ENCODE measurements around the gene EGR2. TPM values are rescaled to one million over a fixed set of nuclear protein-coding genes. Genes with fewer than 3 reads are reported as not detected.

Gene EGR2
- total RNA-seq, 1 donor from 2014 or later: 1.2 TPM

DNA sequence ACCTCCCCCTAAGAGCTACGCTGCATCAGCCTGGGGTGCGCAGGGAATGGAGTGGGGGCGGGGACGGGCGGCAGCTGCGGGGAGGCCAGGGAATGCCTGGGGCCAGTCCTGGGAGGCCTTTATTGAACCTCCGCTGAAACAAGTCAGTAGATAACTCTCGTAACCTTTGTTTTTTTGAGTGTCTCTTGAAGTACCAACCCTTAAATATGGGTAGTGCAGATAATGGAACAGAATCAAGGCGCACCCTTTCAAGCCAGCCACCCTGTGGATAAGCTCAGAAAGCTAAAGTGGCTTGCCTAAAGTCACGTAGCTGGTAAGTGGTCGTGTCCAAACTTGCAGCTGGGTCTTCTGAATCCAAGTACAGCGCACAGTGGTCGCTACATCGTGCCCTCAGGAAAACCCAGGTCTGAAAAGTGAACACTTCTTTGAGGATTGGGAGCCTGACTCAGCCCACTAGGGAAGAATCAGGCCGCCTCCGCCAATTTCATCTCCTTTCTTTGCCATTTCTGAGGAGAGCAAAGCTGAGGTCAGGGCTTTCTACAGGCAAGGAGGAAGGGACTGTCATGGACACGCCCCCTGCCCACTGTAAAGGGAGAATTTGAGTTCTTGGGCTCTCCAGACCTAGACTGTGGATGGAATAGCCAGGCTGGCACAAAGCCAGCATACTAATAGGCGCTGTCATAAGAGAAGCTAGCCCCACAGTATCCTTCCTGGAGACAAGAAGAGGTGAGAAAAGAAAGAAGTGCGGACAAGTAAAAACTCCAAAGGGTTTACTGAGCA, 3.2 kb upstream of the EGR2 start:
- Mint-ChIP-seq H3K27me3 (ENCODE audit: unreplicated experiment) (peaks cover 37% of the 10 kb centered on the region), H3K36me3 (ENCODE audit: low read depth, unreplicated experiment) (peaks cover 7% of the 10 kb centered on the region), H3K4me3 (ENCODE audit: unreplicated experiment) (no peak overlapping the region), H3K4me1 (ENCODE audit: unreplicated experiment) (peaks cover 20% of the 10 kb centered on the region), H3K9me3 (ENCODE audit: unreplicated experiment) (no peaks in the 10 kb centered on the region), H3K27ac (ENCODE audit: unreplicated experiment) (peak overlapping the region; percentile 24)
- no peak for DNase-seq (ENCODE audit: low spot score)
- TF ChIP-seq CTCF (IDR thresholded peaks at IDR 0.05; ENCODE audit: unreplicated experiment): no peak

DNA sequence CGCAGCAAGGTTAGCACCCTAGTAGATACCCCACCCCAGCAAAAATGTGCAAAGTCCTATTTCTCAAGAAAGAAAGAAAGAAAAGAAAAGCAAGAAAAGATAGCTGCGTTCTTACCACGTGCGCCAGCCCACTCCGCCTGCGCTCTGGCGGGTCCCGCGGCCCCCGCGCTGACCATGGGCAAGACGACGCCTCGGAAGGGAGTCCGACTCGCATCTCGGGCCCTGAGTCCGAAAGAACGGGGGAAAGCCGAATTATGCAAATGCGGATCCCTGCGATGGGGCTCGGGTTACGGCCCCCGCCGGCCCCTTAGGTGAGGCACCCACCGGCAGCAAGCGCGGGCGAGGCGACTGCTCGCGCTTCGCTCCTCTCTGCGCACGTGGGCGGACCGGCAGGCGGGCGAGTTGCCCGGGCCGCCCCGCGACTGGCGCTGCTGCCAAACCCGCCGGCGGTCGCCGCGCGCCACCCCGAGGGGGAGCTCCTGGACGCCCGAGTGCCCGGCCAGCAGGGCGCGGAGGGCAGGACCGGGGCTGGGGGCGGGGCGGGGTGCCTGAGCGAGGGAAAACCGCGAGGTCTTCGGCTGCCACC, 2.4 kb upstream of the EGR2 start:
- Mint-ChIP-seq H3K9me3 (ENCODE audit: unreplicated experiment) (no peaks in the 10 kb centered on the region), H3K36me3 (ENCODE audit: low read depth, unreplicated experiment) (peaks cover 7% of the 10 kb centered on the region), H3K4me1 (ENCODE audit: unreplicated experiment) (peaks cover 20% of the 10 kb centered on the region), H3K4me3 (ENCODE audit: unreplicated experiment) (no peak overlapping the region), H3K27me3 (ENCODE audit: unreplicated experiment) (peaks cover 43% of the 10 kb centered on the region), H3K27ac (ENCODE audit: unreplicated experiment) (no peak overlapping the region)
- peak; percentile 68 for DNase-seq (ENCODE audit: low spot score)
- no peak for TF ChIP-seq CTCF (IDR thresholded peaks at IDR 0.05; ENCODE audit: unreplicated experiment)

GRCh38 chr10:62817766-62818425, 1.7 kb upstream of the EGR2 start:
- Mint-ChIP-seq H3K4me3 (ENCODE audit: unreplicated experiment) (peak overlapping the region; percentile 91), H3K9me3 (ENCODE audit: unreplicated experiment) (no peaks in the 10 kb centered on the region), H3K27me3 (ENCODE audit: unreplicated experiment) (peaks cover 48% of the 10 kb centered on the region), H3K36me3 (ENCODE audit: low read depth, unreplicated experiment) (peaks cover 7% of the 10 kb centered on the region), H3K27ac (ENCODE audit: unreplicated experiment) (no peak overlapping the region), H3K4me1 (ENCODE audit: unreplicated experiment) (peaks cover 20% of the 10 kb centered on the region)
- peak; percentile 71 for TF ChIP-seq CTCF (IDR thresholded peaks at IDR 0.05; ENCODE audit: unreplicated experiment)
- peak; percentile 87 for DNase-seq (ENCODE audit: low spot score)

DNA sequence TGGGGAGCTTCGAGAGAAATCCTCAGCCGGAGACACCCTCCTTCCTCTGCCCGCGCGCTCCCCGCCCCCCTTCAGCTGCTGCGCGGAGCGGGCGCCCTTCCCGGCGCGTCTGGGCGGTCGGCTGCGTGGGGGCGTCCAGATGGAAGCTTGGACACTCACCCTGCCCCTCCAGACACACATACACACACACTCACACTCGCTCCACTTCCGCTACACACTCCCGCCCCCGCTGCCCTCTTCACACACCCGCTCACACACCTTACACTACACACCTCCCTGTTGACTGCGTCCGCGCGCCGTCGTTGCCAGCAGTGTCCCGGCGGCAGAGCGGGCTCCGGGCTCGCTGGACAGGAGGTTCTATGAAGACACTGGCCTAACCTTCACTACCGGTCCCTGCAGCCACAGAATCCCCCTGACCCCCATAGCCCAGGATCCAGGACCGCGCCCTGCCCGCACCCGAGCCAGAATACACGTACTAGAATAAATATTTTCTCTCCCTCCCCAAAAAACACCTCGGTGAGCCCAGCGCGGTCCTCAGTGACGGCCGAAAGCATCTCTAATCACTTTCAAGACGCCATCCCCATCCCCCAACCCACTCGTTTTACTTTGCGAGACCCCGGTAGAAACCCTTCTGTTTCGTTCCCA, 1.1 kb upstream of the EGR2 start:
- H3K9me3 Mint-ChIP-seq (ENCODE audit: unreplicated experiment): no peaks in the 10 kb centered on the region
- H3K36me3 Mint-ChIP-seq (ENCODE audit: low read depth, unreplicated experiment): peaks cover 7% of the 10 kb centered on the region
- peak overlapping the region; percentile 91 for H3K4me3 Mint-ChIP-seq (ENCODE audit: unreplicated experiment)
- H3K27me3 Mint-ChIP-seq (ENCODE audit: unreplicated experiment): peaks cover 52% of the 10 kb centered on the region
- H3K27ac Mint-ChIP-seq (ENCODE audit: unreplicated experiment): peak overlapping the region; percentile 14
- TF ChIP-seq CTCF (IDR thresholded peaks at IDR 0.05; ENCODE audit: unreplicated experiment): no peak
- peak; percentile 29 for DNase-seq (ENCODE audit: low spot score)
- peaks cover 20% of the 10 kb centered on the region for H3K4me1 Mint-ChIP-seq (ENCODE audit: unreplicated experiment)
